Esophagus muscularis mucosa (tissue), 4 donors: ENCODE results near the gene RSBN1L. TPM values are rescaled to one million over a fixed set of nuclear protein-coding genes. Genes with fewer than 3 reads are reported as not detected.

Experiments used
- DNase-seq: peaks from one replicate; pipeline ENCODE4 v3.0.0-alpha.2; 2017; ENCODE audit errors: extremely low spot score
- H3K27ac ChIP-seq, 4 donors: fragments of 200-600 bp; sonication (generic); replicated peaks in 1 of 4; 1 replicate in 3 of 4; 2 replicates in 1 of 4; pipeline ENCODE4 v1.5.1; 2016 to 2019; ENCODE audit warnings: mild to moderate bottlenecking in 1 of 4
- H3K27me3 ChIP-seq, 4 donors: fragments of 200-600 bp; sonication (generic); one replicate each; pipeline versions ENCODE4 v1.5.1 to v1.6.0; 2016 to 2019
- H3K36me3 ChIP-seq, 4 donors: fragments of 200-600 bp; sonication (generic); one replicate each; pipeline ENCODE4 v1.5.1; 2016 to 2019
- H3K4me1 ChIP-seq, 4 donors: fragments of 200-600 bp; sonication (generic); one replicate each; pipeline ENCODE4 v1.5.1; 2016 to 2019
- H3K4me3 ChIP-seq, 4 donors: fragments of 200-600 bp; sonication (generic); 1 replicate in 2 of 4; 2 replicates in 2 of 4; pipeline ENCODE4 v1.5.1; 2016 to 2019; ENCODE audit warnings: mild to moderate bottlenecking in 4 of 4, moderate library complexity in 1 of 4
- H3K9me3 ChIP-seq, 4 donors: fragments of 200-600 bp; sonication (generic); 1 replicate in 3 of 4; 2 replicates in 1 of 4; pipeline ENCODE4 v1.5.1; 2016 to 2019
- CTCF ChIP-seq, 3 experiments: fragments of 200-600 bp in 2 of 3; fragments of 450-650 bp in 1 of 3; sonication (generic) in 2 of 3; IDR thresholded peaks; one replicate each; pipeline ENCODE4 v1.5.1; 2017 to 2019; ENCODE audit warnings: antibody characterized with exemption in 3 of 3, mild to moderate bottlenecking in 2 of 3, moderate library complexity in 1 of 3
- EP300 ChIP-seq: sonication (generic); formaldehyde crosslinking; IDR thresholded peaks from one replicate; pipeline ENCODE4 v1.6.1; 2017; ENCODE audit warnings: antibody characterized with exemption
- POLR2A ChIP-seq: fragments of 450-650 bp; IDR thresholded peaks from one replicate; pipeline ENCODE4 v1.6.1; 2017; ENCODE audit warnings: antibody characterized with exemption, moderate library complexity, mild to moderate bottlenecking, low read depth
- POLR2AphosphoS5 ChIP-seq, 2 donors: sonication (generic); formaldehyde crosslinking; IDR thresholded peaks; one replicate each; pipeline ENCODE4 v1.6.1; 2017; ENCODE audit warnings: antibody characterized with exemption in 2 of 2
- WGBS: methylation state at CpG from one replicate; pipeline ENCODE4 v1.1.5; 2018; 5-methylcytosine and 5-hydroxymethylcytosine counted together
- intact Hi-C: fragments of 100-400 bp; cut with DNase I; formaldehyde crosslinking; loops from one replicate; pipeline ENCODE4 v1.15.1; 2023
- total RNA-seq, 4 donors: library from RNA; depleted of rRNA; stranded (reverse); fragments of >200 nt; gene quantifications; one replicate each; pipeline versions ENCODE4 v1.1.0 to v1.2.1, GENCODE V29; 2016

The RSBN1L gene
- total RNA-seq, 4 donors from 2014 or later, result 17.0 to 36.5 (median 25.9) TPM

GRCh38 chr7:77825131-77825530, 128.9 kb downstream of the RSBN1L start:
- peaks cover 0 to 28% (median 20%) of the 10 kb centered on the region in 4 donors for H3K9me3 ChIP-seq
- WGBS, result 84% methylated on average over 3 of the region's 3 CpGs
- no peak overlapping the region for H3K27ac ChIP-seq
- DNase-seq, result no peak
- H3K4me3 ChIP-seq, result no peak overlapping the region
- H3K4me1 ChIP-seq, result no peaks in the 10 kb centered on the region
- TF ChIP-seq CTCF (IDR thresholded peaks at IDR 0.05), result no peak
- TF ChIP-seq POLR2AphosphoS5 (IDR thresholded peaks at IDR 0.05), result no peak
- no peak for TF ChIP-seq EP300
- TF ChIP-seq POLR2A, result no peak
- intact Hi-C loops, result no loop called here
- H3K27me3 ChIP-seq, result no peaks in the 10 kb centered on the region
- H3K36me3 ChIP-seq, result peaks cover 0 to 2% (median 0%) of the 10 kb centered on the region in 4 donors

GRCh38 chr7:77826300-77826699, 130.0 kb downstream of the RSBN1L start:
- WGBS, result 88% methylated on average over 2 of the region's 2 CpGs
- intact Hi-C loops, result no loop called here

GRCh38 chr7:77827999-77828398, 131.7 kb downstream of the RSBN1L start:
- Histone ChIP-seq H3K27me3 (no peaks in the 10 kb centered on the region), H3K9me3 (peaks cover 0 to 8% (median 1%) of the 10 kb centered on the region in 4 donors), H3K4me3 (no peak overlapping the region), H3K27ac (no peak overlapping the region), H3K4me1 (no peaks in the 10 kb centered on the region), H3K36me3 (no peaks in the 10 kb centered on the region)
- intact Hi-C loops, result no loop called here
- WGBS, result 86% methylated on average over 2 of the region's 2 CpGs
- TF ChIP-seq CTCF (IDR thresholded peaks at IDR 0.05), result no peak
- TF ChIP-seq EP300, result no peak
- no peak for TF ChIP-seq POLR2A
- no peak for TF ChIP-seq POLR2AphosphoS5 (IDR thresholded peaks at IDR 0.05)
- DNase-seq, result no peak

More at GRCh38 chr7:77826300-77826699, 130.0 kb downstream of the RSBN1L start:
- TF ChIP-seq POLR2AphosphoS5 (IDR thresholded peaks at IDR 0.05), result no peak
- TF ChIP-seq CTCF (IDR thresholded peaks at IDR 0.05), result no peak
- no peak for TF ChIP-seq EP300
- TF ChIP-seq POLR2A, result no peak
- H3K4me1 ChIP-seq, result no peaks in the 10 kb centered on the region
- no peak overlapping the region for H3K4me3 ChIP-seq
- no peaks in the 10 kb centered on the region for H3K36me3 ChIP-seq
- H3K9me3 ChIP-seq, result peaks cover 0 to 16% (median 9%) of the 10 kb centered on the region in 4 donors
- no peak overlapping the region for H3K27ac ChIP-seq
- DNase-seq, result no peak
- no peaks in the 10 kb centered on the region for H3K27me3 ChIP-seq

- peaks cover 0 to 5% (median 0%) of the 10 kb centered on the region in 4 donors for H3K4me1 ChIP-seq
- no peaks in the 10 kb centered on the region for H3K27me3 ChIP-seq
- H3K4me3 ChIP-seq, result no peak overlapping the region
- TF ChIP-seq POLR2A, result no peak
- no peak for TF ChIP-seq CTCF (IDR thresholded peaks at IDR 0.05)
- no peak for TF ChIP-seq POLR2AphosphoS5 (IDR thresholded peaks at IDR 0.05)
- TF ChIP-seq EP300, result no peak
- no peak overlapping the region for H3K27ac ChIP-seq
- H3K36me3 ChIP-seq, result no peaks in the 10 kb centered on the region
- H3K9me3 ChIP-seq, result peaks cover 0 to 8% (median 1%) of the 10 kb centered on the region in 4 donors
- intact Hi-C loops, result no loop called here
- 93% methylated on average over 8 of the region's 8 CpGs for WGBS
- no peak for DNase-seq
These were observed 134.5 kb downstream of the RSBN1L start for GRCh38 chr7:77830649-77831355.
